Body of pancreas (tissue), 4 donors: ENCODE measurements around the gene GNAT2. TPM values are rescaled to one million over a fixed set of nuclear protein-coding genes. Genes with fewer than 3 reads are reported as not detected.

Experiments used
- ATAC-seq: fragments of 150-250 bp; one replicate; pipeline ENCODE4 v1.9.1; 2016
- DNase-seq, 4 donors: peaks; one replicate each; pipeline ENCODE4 v3.0.0-alpha.2; 2019
- H3K27ac ChIP-seq, 4 donors: fragments of 200-600 bp; sonication (generic); 1 replicate in 3 of 4; 2 replicates in 1 of 4; pipeline versions ENCODE4 v1.5.1 to v1.6.1; 2016 to 2019; ENCODE audit warnings: mild to moderate bottlenecking in 1 of 4, mixed read lengths in 1 of 4, moderate library complexity in 1 of 4
- H3K27me3 ChIP-seq, 2 donors: fragments of 200-600 bp; sonication (generic); one replicate each; pipeline ENCODE4 v1.6.0; 2016; ENCODE audit warnings: mild to moderate bottlenecking in 1 of 2
- H3K36me3 ChIP-seq, 2 donors: fragments of 200-600 bp; sonication (generic); replicated peaks in 1 of 2; 2 replicates each; pipeline ENCODE4 v1.5.1; 2016; ENCODE audit warnings: low read depth in 2 of 2; ENCODE audit not compliant: insufficient read depth in 1 of 2
- H3K4me1 ChIP-seq: fragments of 200-600 bp; sonication (generic); one replicate; pipeline ENCODE4 v1.6.0; 2016
- H3K4me3 ChIP-seq, 2 donors: fragments of 200-600 bp; sonication (generic); 1 replicate in 1 of 2; 2 replicates in 1 of 2; pipeline ENCODE4 v1.5.1; 2016 to 2019
- H3K9me3 ChIP-seq, 3 donors: fragments of 200-600 bp; sonication (generic); 1 replicate in 2 of 3; 2 replicates in 1 of 3; pipeline ENCODE4 v1.5.1; 2016
- CTCF ChIP-seq, 7 experiments: fragments of 450-650 bp in 4 of 7; fragments of 200-600 bp in 3 of 7; sonication (generic) in 3 of 7; IDR thresholded peaks; one replicate each; pipeline ENCODE4 v1.5.1; 2016 to 2019; ENCODE audit warnings: antibody characterized with exemption in 7 of 7
- POLR2A ChIP-seq, 3 donors: fragments of 450-650 bp; IDR thresholded peaks; one replicate each; pipeline ENCODE4 v1.6.1; 2016; ENCODE audit warnings: antibody characterized with exemption in 3 of 3, mild to moderate bottlenecking in 2 of 3
- WGBS, 2 donors: methylation state at CpG; one replicate each; pipeline ENCODE4 v1.1.5; 2017; 5-methylcytosine and 5-hydroxymethylcytosine counted together
- intact Hi-C: fragments of 100-400 bp; cut with DNase I; formaldehyde crosslinking; loops from one replicate; pipeline ENCODE4 v1.15.1; 2023
- total RNA-seq, 2 donors: library from RNA; depleted of rRNA; stranded (reverse); fragments of >200 nt; gene quantifications; one replicate each; pipeline ENCODE4 v1.1.0, GENCODE V29; 2016

GNAT2 gene
- not detected for total RNA-seq

- Histone ChIP-seq H3K27ac (peak within 1 kb of the TSS; percentile 46 to 85 (median 82)), H3K36me3 (no peaks in the 10 kb centered on the region), H3K27me3 (no peaks in the 10 kb centered on the region), H3K9me3 (no peaks in the 10 kb centered on the region), H3K4me1 (peaks cover 46% of the 10 kb centered on the region), H3K4me3 (peak within 1 kb of the TSS; percentile 35 to 71)
- WGBS, 2 donors, result 0 to 1% methylated on average over 16 to 45 of the region's 47 CpGs
- intact Hi-C loops, result no loop called here
- ATAC-seq (peak; percentile 78), DNase-seq (peak; percentile 85 to 93 (median 88))
- TF ChIP-seq CTCF (IDR thresholded peaks at IDR 0.05) (no peak), POLR2A (IDR thresholded peaks at IDR 0.05) (peak in 2 of 3 donors; percentile 37 to 61)
These were observed at the start of gene GNAT2, which contains the start of gene AMPD2 for GRCh38 chr1:109619576-109620400. TSS of gene GNAT2 (minus strand) at chr1:109619616. CDS start at chr1:109612870, 6,746 bp downstream. TSS of gene AMPD2 (plus strand) at chr1:109619837. CDS start at chr1:109621176, 1,339 bp downstream.

GRCh38 chr1:109668123-109668775, 48.8 kb upstream of the GNAT2 start:
- Histone ChIP-seq H3K27me3 (no peaks in the 10 kb centered on the region), H3K4me1 (peaks cover 12% of the 10 kb centered on the region), H3K36me3 (no peaks in the 10 kb centered on the region), H3K27ac (peak overlapping the region in 2 of 4 donors; percentile 16 to 20), H3K4me3 (peak overlapping the region; percentile 24 to 37), H3K9me3 (no peaks in the 10 kb centered on the region)
- intact Hi-C loops, result no loop called here
- ATAC-seq (peak; percentile 20), DNase-seq (peak in 3 of 4 donors; percentile 39 to 53 (median 42))
- TF ChIP-seq POLR2A (IDR thresholded peaks at IDR 0.05), result peak in 1 of 3 donors; percentile 3
- no peak for TF ChIP-seq CTCF (IDR thresholded peaks at IDR 0.05)
- 0 to 4% methylated on average over 4 to 26 of the region's 26 CpGs for WGBS, 2 donors

- no peaks in the 10 kb centered on the region for H3K36me3 ChIP-seq
- WGBS, 2 donors, result 8 to 16% methylated on average over 10 to 22 of the region's 22 CpGs
- TF ChIP-seq CTCF (IDR thresholded peaks at IDR 0.05) (no peak), POLR2A (IDR thresholded peaks at IDR 0.05) (peak in 1 of 3 donors; percentile 28)
- peak within 1 kb of the TSS in 3 of 4 donors; percentile 10 to 20 (median 16) for H3K27ac ChIP-seq
- H3K27me3 ChIP-seq, result no peaks in the 10 kb centered on the region
- intact Hi-C loops, result no loop called here
- H3K4me1 ChIP-seq, result peaks cover 12% of the 10 kb centered on the region
- peak within 1 kb of the TSS; percentile 24 to 37 for H3K4me3 ChIP-seq
- DNase-seq (peak; percentile 91 to 96 (median 93)), ATAC-seq (peak; percentile 99)
- H3K9me3 ChIP-seq, result no peaks in the 10 kb centered on the region
These were observed 48.2 kb upstream of the GNAT2 start, which contains the start of gene GSTM2 for GRCh38 chr1:109667452-109668122. TSS of gene GSTM2 (plus strand) at chr1:109668057. CDS start at chr1:109668116, 59 bp downstream.

GRCh38 chr1:109664671-109665070, 45.3 kb upstream of the GNAT2 start:
- H3K36me3 ChIP-seq, result no peaks in the 10 kb centered on the region
- intact Hi-C loops, result no loop called here

More at GRCh38 chr1:109664671-109665070, 45.3 kb upstream of the GNAT2 start:
- no peaks in the 10 kb centered on the region for H3K9me3 ChIP-seq
- DNase-seq (no peak), ATAC-seq (no peak)
- H3K27me3 ChIP-seq, result no peaks in the 10 kb centered on the region
- no peak for TF ChIP-seq POLR2A (IDR thresholded peaks at IDR 0.05)
- no peak for TF ChIP-seq CTCF (IDR thresholded peaks at IDR 0.05)
- no peak overlapping the region for H3K4me3 ChIP-seq
- 35 to 62% methylated on average over 1 of the region's 1 CpG for WGBS, 2 donors
- no peak overlapping the region for H3K27ac ChIP-seq
- H3K4me1 ChIP-seq, result peaks cover 23% of the 10 kb centered on the region
